Omental fat pad (tissue), 4 donors: ENCODE measurements around the gene ALAS1. TPM values are rescaled to one million over a fixed set of nuclear protein-coding genes. Genes with fewer than 3 reads are reported as not detected.
"Not testable (repeated sequence)": the region's sequence is repeated elsewhere in the genome, so short reads cannot be mapped to it uniquely, and the experiment has no call there.

Experiments used
- ATAC-seq: fragments of 150-250 bp; one replicate; pipeline ENCODE4 v1.9.1; 2016; ENCODE audit warnings: mild to moderate bottlenecking, moderate library complexity; ENCODE audit not compliant: low FRiP score
- DNase-seq: peaks from one replicate; pipeline ENCODE4 v3.0.0-alpha.2; 2019; ENCODE audit warnings: low spot score
- CTCF ChIP-seq, 3 donors: fragments of 450-650 bp; IDR thresholded peaks; one replicate each; pipeline ENCODE4 v1.5.1; 2016 to 2017; ENCODE audit warnings: antibody characterized with exemption in 3 of 3, mild to moderate bottlenecking in 3 of 3, moderate library complexity in 2 of 3
- total RNA-seq, 4 donors: library from RNA; depleted of rRNA; stranded (reverse); fragments of >200 nt; gene quantifications; one replicate each; pipeline ENCODE4 v1.1.0, GENCODE V29; 2016

Gene ALAS1
- total RNA-seq = 10 to 100 TPM; 29.3 to 79.7 (median 31.0) TPM

GRCh38 chr3:52197842-52198625 lies at the start of gene ALAS1:
ALAS1 (plus strand) TSS chr3:52198160; CDS start chr3:52199242, 1,082 bp downstream.
- TF ChIP-seq CTCF (IDR thresholded peaks at IDR 0.05) = no peak
- ATAC-seq (peak; percentile 84), DNase-seq (peak; percentile 80)

GRCh38 chr3:52149021-52149420 lies 48.9 kb upstream of the ALAS1 start:
- ATAC-seq (no peak), DNase-seq (no peak)
- TF ChIP-seq CTCF (IDR thresholded peaks at IDR 0.05) = no peak

GRCh38 chr3:52149726-52150125 lies 48.2 kb upstream of the ALAS1 start:
- no peak for ATAC-seq

GRCh38 chr3:52150357-52150756 lies 47.6 kb upstream of the ALAS1 start:
- DNase-seq (no peak), ATAC-seq (no peak)
- TF ChIP-seq CTCF (IDR thresholded peaks at IDR 0.05) = no peak

More at GRCh38 chr3:52149726-52150125, 48.2 kb upstream of the ALAS1 start:
- no peak for DNase-seq
- no peak for TF ChIP-seq CTCF (IDR thresholded peaks at IDR 0.05)

- ATAC-seq = no peak
These were observed 47.1 kb upstream of the ALAS1 start for GRCh38 chr3:52150860-52151259.

GRCh38 chr3:52151991-52152390 lies 46.0 kb upstream of the ALAS1 start:
- not testable (repeated sequence) for DNase-seq, ATAC-seq

More at GRCh38 chr3:52150860-52151259, 47.1 kb upstream of the ALAS1 start:
- DNase-seq = no peak
- TF ChIP-seq CTCF (IDR thresholded peaks at IDR 0.05) = no peak

GRCh38 chr3:52153389-52154096 lies 44.4 kb upstream of the ALAS1 start:
- TF ChIP-seq CTCF (IDR thresholded peaks at IDR 0.05) = no peak
- no peak for DNase-seq
- no peak for ATAC-seq
